Breast epithelium (tissue), 3 donors: Measurements from ENCODE around the gene SIK3.

Source experiments
- CTCF ChIP-seq, 3 donors: fragments of 450-650 bp; IDR thresholded peaks; one replicate each; pipeline ENCODE4 v1.5.1; 2016 to 2017; ENCODE audit warnings: antibody characterized with exemption in 3 of 3, mild to moderate bottlenecking in 3 of 3, moderate library complexity in 3 of 3
- POLR2A ChIP-seq: fragments of 450-650 bp; IDR thresholded peaks from one replicate; pipeline ENCODE4 v1.6.1; 2016; ENCODE audit warnings: antibody characterized with exemption, mild to moderate bottlenecking, moderate library complexity
- POLR2AphosphoS5 ChIP-seq, 3 donors: sonication (generic); formaldehyde crosslinking; IDR thresholded peaks; one replicate each; pipeline ENCODE4 v1.6.1; 2017; ENCODE audit warnings: antibody characterized with exemption in 3 of 3

- TF ChIP-seq CTCF (IDR thresholded peaks at IDR 0.05), result no peak
- no peak for TF ChIP-seq POLR2A
- TF ChIP-seq POLR2AphosphoS5 (IDR thresholded peaks at IDR 0.05), result no peak
These were observed 46.5 kb upstream of the SIK3 start for GRCh38 chr11:117144477-117145392.
